GM21786 (cell line): ENCODE results near the gene C3orf22.
"Not testable (repeated sequence)": the region's sequence is repeated elsewhere in the genome, so short reads cannot be mapped to it uniquely, and the experiment has no call there.

Experiments used
- ATAC-seq: cut with Tn5 transposase; IDR thresholded peaks from one replicate; pipeline ENCODE4 v1.9.1; 2021; ENCODE audit not compliant: unreplicated experiment

The C3orf22 gene

DNA sequence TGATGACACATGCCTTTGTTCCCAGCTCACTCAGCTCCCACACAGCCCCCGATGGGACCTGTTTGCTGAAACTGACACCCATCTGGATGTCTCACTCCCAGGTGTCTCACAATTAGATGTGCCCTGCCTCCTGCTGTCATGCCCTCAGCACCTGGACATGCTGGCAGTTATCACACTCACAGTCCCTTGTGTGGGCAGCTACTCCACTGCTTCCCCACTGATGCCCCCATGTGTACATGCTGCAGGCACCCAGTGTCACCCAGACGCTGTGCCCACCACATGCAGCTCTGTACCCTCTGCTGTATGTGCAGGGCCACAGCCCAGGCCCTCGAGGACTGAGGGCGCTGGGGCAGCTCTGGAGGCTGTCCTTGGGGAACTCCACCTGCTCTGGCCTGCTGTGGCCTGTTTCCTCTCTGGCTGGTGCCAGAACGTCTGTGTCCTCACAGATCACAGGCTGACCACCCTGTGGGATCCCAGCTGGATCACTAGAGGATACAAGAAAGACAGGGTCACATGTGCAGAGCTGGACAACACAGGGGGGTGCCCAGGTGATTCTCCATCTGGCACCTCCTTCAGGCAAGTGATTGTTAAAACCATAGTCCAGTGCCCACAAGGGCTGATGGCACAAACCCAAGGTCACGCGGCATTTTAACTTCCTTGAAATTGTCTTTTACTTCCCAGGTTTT is 14.0 kb downstream of the C3orf22 start:
- ATAC-seq, result no peak

DNA sequence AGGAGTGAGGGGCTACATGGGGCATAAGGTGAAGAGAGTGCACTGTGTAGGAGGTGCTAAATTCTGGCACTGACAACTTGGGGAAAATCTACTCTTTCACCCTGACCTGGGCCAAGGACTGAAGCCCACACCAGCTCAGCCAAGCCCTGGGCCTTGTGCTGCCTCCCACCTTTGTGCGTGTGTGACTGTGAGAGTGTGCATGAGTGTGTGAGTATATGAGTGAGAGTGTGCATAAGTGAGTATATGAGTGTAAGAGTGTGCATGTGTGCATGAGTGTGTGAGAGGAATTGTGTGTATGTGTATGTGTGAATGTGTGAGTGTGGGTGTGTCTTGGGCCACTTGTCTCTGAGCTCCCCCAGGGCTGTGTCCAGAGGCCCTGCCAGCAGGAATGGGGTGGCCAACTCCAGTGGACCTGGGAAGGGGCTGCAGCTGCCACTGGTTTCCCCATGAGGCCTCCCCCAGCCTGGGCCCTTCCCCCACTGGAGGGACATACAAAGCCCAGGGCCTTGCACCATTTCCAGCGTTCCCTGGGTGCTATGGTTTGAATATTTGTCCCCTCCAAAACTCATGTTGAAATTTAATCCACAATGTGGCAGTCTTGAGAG is 15.2 kb downstream of the C3orf22 start:
- ATAC-seq, result no peak

DNA sequence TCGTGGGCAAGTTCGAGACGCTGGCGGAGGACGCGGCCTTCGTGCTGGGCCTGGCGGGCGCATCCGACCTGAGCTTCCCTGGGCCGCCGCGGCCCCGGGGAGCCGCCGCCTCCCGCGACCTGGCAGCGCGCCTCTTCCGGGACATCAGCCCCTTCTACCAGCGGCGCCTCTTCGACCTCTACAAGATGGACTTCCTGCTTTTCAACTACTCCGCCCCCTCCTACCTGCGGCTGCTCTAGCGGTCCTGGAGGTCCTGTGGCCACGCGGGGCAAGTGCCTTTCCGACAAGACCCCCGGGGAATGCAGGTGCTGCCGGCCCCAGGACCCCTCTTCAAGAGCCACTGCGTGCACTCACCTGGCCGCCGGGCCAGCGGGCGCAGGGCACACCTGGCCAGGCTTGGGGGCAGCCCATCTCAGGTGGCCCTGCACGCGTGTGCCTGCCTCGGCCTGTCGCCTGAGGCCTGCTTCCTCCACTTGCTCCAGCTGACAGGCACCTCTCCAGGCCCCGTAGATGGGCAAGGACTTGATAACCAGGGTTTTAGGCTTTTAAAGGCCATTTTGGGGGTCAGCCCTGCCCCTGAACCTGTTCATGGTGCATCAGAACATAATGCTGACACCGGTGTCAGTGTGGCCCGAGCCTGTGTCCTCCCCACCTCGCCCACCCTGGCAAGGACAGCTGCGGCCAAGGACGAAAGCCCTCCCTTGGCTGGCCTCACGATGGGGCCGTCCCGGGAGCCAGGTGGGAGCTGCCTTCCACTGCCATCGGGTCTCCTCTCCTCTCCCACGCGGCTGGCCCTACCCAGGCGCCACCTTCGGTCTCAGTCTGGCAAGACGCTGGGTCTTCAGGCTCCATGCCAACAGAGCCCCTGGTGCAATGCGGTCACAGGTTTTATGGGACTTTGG is 16.1 kb downstream of the C3orf22 start:
- no peak for ATAC-seq

DNA sequence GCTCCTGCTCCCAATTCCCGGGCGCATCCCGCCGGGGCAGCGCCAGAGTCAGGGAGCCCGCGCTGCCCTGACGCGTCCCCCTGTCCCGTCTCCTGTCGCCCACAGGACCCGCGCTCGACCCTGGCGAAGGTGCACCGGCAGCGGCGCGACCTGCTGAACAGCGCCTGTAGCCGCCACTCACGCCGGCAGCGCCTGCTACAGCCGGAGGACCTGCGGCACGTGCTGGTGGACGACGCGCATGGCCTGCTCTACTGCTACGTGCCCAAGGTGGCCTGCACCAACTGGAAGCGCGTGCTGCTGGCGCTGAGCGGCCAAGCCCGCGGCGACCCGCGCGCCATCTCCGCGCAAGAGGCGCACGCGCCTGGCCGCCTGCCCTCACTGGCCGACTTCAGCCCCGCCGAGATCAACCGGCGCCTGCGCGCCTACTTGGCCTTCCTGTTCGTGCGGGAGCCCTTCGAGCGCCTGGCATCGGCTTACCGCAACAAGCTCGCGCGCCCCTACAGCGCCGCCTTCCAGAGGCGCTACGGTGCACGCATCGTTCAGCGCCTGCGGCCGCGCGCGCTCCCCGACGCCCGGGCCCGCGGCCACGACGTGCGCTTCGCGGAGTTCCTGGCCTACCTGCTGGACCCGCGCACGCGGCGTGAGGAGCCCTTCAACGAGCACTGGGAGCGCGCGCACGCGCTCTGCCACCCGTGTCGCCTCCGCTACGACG is 16.9 kb downstream of the C3orf22 start:
- no peak for ATAC-seq

DNA sequence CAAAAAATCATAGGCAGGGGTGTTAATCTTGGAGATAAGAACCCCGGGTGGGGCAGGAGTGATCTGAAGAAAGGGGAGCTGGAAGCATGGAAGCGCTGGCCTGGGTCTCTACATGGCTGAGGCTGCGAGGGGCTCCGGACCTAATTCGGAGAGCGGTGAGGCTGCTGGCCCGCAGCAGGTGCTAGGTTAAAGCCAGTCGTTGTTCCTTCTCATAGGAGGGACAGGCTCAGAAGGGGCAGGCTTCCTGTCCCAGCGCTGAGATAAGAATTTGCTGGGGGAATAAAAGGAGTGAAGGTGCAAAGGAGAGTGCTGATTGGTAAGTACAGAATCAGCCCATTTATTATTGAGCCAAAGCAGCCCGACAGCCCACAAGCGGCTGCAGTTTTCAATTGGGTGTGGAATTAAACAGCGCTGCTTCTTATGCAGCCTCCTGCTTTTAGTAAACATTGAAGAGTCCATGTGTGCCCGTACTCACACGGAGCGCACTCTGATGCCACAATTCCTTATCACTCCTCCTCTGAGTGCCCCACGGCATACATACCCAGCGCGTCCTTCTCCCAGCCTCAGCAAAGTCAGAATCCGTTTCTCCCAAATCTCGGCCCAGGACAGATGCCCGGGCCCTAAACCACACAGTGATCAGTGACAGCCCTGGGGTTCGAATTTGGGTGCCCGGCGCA is 17.6 kb downstream of the C3orf22 start:
- ATAC-seq, result no peak

DNA sequence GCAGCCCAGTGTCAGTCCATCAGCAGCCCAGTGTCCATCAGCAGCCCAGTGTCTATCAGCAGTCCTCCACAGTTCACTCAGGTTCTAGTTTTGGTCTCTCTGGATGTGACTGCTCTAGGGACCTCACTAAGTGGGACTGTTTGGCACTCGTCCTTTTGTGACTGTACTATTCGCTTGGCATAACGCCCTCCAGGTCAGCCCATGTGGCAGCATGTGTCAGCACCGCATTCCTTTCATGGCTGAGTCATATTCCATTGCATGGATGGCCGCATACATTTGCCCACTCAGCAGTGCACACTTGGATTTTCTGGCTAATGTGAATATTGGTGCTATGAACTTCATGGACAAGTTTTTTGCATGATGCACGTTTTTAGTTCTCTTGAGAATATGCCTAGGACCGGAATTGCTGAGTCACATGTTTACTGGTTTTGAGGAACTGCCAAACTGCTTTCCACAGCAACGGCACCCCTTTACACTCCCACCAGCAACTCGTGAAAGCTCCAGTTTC is 18.3 kb downstream of the C3orf22 start:
- no peak for ATAC-seq

DNA sequence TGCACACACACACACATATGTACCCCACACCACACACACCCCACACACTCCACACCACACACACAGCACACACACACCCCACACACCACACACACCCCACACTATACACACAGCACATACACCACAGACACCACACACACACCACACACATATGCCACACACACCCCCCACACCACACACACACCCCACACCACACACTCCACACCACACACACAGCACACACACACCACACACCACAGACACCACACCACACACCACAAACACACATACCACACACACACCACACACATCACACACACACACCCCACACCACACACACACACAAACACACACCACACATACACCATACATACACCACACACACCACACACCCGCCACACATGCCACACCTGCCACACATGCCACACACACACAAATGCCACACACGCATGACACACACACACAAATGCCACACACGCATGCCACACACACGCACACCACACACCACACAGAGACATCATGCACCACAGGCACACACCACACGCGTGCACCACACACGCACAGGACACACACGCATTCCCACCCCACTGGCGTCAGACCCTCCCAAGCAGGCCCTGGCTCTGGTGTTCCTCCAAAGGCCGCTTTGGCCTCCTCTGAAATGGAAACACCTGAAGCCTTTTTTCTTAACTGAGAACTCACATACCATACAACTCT is 19.0 kb downstream of the C3orf22 start:
- no peak for ATAC-seq

DNA sequence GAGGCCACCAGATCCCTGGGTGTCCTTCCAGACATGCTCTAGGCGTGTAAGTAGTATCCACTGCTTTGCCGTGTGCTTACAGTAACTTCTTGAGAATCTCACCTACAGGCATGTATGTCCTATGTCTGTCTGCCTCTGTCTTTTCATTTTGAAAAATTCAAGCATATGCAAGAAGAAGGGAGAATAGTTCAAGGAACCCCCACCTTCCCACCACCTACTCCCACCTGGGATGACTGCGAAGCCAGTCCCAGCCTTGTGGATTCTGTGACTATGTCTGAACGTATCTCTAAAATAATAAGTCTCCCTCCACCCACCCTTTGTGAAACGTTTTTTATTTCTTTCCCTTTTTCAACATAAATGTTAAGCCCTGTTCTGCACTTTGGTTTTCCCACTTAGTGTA is 19.8 kb downstream of the C3orf22 start:
- ATAC-seq, result no peak

DNA sequence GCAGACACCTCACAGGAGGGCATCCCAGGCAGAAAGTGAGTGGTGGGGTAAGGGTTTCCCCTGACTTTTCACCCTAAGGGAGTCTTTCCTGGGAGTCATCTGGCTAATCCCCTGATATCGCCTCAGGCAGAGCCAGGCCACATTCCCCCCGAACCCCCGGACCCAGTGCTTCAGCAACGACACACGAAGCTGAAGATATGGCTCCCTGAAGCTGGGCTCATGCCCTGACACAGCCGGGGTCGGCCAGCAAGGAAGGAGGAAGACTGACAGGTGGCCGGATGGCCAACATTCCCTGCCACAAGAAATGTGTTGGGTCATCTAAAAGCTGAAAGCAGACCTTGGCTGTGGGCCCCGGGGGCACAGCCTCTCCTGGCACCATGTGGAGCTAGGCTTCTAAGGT is 20.4 kb downstream of the C3orf22 start:
- no peak for ATAC-seq

DNA sequence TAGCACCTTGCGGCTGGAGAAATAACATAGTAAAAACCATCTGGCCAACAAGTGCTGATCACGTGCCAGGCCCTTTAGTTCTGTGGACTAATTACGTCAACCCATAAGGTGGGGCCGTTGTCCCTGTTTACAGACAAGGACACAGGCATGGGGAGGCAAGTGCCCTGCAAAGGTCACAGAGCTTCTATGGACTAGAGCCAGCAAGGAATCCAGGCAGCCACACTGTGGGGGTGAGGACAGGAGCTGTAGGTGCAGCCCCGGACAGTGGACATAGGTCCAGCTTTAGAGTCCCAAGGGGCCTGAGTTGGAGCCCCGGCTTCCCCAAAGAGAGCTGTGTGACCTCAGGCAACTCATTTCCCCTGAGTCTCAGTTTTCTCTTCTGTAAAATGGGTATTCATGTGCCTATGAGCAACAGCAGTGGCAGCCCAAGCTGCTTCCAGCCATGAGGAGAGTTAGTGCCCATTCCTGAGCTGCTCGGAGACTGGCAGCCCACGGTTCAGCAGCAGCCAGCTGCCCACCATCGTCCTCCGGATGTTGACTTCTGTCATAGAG is 20.9 kb downstream of the C3orf22 start:
- no peak for ATAC-seq

DNA sequence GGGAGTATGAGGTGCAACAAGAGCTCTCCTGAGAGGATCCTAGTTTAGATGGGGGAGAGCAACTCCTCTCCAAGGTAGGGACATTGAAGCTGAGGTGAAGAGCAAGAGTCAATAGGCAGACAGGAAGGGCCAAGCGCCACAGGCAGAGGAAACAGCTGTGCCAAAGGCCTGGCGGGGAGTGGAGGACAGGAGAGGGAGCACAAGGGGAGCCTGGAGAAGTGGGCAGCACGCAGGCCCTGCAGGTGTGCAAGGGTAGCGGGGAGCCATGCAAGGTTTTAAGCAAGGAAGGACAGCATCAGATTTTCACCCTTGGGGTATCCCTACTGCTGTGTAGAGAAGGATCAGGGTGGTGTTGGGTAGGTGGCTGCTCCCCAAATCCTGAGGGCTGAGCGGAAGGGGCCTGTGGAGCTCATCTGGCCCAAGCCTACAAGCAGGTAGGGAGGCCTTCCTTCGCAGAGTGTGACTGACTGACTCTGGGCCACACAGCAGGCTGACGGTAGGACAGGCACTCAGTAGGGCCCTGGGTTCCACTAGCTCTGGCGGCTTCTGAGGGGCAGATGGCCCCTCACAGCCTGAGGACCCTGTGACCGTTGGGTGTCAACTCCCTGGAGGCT is 21.5 kb downstream of the C3orf22 start:
- no peak for ATAC-seq

DNA sequence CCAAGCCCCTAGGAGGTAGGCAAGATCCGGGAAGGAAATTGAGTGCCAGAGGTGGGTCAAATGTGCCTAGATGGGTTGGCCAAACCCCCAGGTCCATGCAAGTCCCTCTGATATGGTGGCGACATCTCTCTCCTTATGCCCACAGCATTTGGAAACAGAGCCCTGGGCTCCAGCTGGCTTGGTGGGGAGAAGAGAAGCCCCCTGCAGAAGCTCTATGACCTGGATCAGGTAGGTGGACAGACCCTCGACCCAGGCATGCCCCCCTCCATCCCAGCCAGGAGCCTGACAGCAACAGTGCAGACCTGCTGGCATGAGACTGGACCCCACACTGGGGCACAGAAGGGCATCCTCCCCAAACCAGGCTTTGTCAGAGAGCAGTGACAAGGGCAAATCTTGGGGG is 22.6 kb downstream of the C3orf22 start:
- no peak for ATAC-seq

DNA sequence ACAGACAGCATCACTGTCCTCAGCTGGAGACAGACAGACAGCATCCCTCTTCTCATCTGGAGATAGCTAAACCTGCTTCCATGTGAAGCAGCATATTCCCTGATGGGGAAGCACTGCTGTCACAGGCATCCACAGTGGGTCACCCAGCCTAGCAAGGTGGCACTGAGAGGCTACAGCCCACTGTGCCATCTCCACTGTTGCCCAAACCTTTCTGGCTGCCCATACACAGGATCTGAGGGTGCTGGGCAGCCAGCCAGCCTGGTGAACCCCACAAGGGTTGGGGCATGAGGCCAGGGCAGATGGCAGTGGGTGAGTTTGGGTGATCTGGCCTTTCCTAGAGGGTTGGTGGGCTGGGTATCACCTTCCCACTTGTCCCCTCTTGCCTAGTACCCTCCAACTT is 23.1 kb downstream of the C3orf22 start:
- ATAC-seq, result no peak

DNA sequence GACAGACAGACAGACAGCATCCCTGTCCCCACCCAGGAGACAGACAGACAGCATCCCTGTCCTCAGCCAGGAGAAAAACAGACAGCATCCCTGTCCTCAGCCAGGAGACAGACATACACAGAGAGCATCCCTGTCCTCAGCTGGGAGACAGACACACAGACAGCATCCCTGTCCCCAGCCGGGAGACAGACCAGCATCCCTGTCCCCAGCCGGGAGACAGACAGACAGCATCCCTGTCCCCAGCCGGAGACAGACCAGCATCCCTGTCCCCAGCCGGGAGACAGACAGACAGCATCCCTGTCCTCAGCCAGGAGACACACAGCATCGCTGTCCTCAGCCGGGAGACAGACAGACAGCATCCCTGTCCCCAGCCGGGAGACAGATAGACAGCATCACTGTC is 24.0 kb downstream of the C3orf22 start:
- ATAC-seq, result not testable (repeated sequence)

DNA sequence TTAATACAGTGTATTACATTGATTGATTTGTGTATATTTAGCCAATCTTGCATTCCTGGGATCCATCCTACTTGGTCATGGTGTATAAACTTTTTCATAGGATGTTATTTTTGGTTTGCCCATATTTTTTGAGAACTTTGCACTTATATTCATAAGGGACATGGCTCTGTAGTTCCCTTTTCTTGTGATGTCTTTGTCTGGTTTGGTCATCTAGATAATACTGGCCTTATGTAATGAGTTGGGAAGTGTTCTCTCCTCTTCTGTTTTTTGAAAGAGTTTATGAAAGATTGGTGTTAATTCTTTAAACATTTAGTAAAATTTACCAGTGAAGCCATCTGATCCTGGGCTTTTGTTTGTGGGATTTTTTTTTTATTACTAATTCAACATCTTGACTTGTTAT is 25.2 kb downstream of the C3orf22 start:
- no peak for ATAC-seq

DNA sequence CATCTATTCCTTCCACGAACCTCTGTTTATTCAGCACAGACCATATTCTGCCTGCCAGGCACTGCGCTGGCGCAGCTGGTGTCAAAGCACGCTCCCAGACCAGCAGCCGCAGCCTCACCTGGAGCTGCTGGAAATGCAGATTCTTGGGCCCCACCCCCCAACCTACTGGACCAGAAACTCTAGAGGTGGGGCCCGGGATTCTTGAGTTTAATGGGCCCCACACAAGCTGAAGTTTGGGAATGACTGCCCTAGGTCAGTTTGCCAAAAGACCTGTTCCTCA is 27.7 kb downstream of the C3orf22 start:
- ATAC-seq, result no peak

DNA sequence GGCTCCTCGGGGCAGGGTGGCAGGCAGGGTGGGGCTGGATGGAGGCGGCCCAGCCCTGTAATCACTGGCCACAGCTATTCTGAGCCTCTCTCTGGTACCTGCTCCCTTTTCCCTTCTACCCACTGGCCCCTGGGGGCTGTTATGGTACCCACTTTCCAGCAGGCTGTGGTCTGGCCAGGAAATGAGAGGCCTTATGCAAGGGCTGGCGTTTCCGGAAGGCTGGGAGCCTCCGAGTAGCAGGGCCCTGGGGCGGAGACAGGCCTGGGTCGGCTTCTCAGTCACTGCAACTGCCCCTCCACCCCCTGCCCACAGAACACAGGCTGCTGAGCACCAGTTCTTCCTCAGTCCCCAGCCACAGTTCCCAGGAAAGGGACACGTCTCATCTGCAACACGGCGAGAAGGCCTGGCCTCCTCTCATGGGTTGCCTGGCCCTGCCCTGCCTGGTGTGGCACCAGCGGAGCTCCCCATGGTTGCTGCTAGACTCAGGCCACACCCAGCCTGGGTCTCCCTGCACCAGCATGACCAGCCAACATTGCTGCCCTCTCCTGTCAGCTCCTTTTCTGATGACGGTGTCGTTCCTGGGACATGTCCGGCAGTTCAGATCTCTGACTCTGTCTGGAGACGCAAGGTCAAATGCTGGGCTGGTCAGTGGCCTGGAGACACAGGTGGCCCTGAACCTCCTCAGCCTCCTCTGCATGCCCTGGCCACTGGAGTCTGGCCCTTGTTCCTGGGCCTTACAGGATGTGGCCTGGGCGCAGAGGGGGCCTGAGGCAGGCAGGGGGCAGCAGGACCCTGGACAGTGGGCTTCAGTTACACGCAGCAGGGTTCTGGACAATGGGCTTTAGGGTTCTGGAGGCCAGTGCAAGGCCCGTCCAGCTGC is 28.3 kb downstream of the C3orf22 start:
- ATAC-seq, result no peak

DNA sequence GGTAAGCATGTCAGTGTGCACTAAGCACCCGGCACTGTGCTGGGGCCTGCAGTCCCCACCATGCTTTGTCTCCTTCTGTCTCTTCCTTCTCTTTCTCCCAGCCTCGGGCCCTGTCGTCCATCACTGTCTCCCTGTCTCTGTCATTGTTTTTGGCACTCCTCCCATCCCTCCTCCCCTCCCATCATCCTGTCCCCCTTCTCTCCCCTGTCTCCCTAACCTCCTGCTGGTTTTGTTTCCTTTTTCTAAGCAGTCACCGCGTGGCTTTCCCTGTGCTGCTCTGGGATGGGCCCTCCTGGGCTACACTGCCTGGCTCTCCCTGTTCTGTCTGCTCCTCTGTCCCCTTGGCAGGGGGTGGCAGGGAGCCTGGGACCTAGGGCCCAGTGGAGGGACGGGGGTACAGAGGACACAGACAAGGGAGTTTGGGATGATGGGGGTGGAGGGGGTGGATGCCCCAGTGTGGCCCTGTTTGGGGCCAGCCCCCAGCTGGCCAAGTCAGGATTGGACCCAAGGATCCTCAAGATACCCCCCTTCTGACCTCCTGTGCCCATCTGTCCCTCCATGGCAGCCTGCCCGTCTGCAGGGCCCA is 29.1 kb downstream of the C3orf22 start:
- ATAC-seq, result no peak
